K562 (cell line): ENCODE results near the gene TCF21.

Source experiments
- EP300 ChIP-seq: IDR thresholded peaks from 2 replicates; pipeline ENCODE4 v1.6.1; 2012; ENCODE audit warnings: low read length, improper control_type of control experiment
- KAT8 ChIP-seq: fragments of 450-650 bp; IDR thresholded peaks from 2 replicates; pipeline ENCODE4 v1.6.1; 2016; ENCODE audit warnings: low read depth, mild to moderate bottlenecking
- MEF2D ChIP-seq: conservative IDR thresholded peaks from 2 replicates; pipeline ENCODE4 v1.6.1; 2016; ENCODE audit warnings: low read depth, missing genetic modification characterization, missing compliant biosample characterization
- MYBL2 ChIP-seq, 2 experiments: fragments of 450-650 bp in 1 of 2; sonication (generic) in 1 of 2; formaldehyde crosslinking in 1 of 2; IDR thresholded peaks; 2 replicates each; pipeline versions ENCODE4 v1.6.1 to v1.8.1; 2017 to 2022; ENCODE audit warnings: borderline replicate concordance in 1 of 2, inconsistent platforms in 1 of 2, low read depth in 1 of 2, mild to moderate bottlenecking in 1 of 2, missing genetic modification reagents in 1 of 2, moderate library complexity in 1 of 2
- NFE2L1 ChIP-seq: fragments of 450-650 bp; IDR thresholded peaks from 2 replicates; pipeline ENCODE4 v1.6.1; 2016; ENCODE audit warnings: missing genetic modification characterization, low read depth, mild to moderate bottlenecking, missing compliant biosample characterization, moderate library complexity, borderline replicate concordance
- RFX5 ChIP-seq: IDR thresholded peaks from 2 replicates; pipeline ENCODE4 v1.6.1; 2011; ENCODE audit warnings: low read depth, mild to moderate bottlenecking, improper control_type of control experiment, low read length
- SPI1 ChIP-seq: IDR thresholded peaks from 2 replicates; pipeline ENCODE4 v1.6.1; 2011; ENCODE audit warnings: low read depth, low read length, control low read depth, borderline replicate concordance
- TAF1 ChIP-seq: IDR thresholded peaks from 2 replicates; pipeline ENCODE4 v1.6.1; 2011; ENCODE audit warnings: mild to moderate bottlenecking, low read length, moderate library complexity; ENCODE audit not compliant: insufficient read depth, control insufficient read depth, severe bottlenecking; ENCODE audit errors: extremely low read depth
- ZFP1 ChIP-seq: fragments of 450-650 bp; formaldehyde crosslinking; IDR thresholded peaks from 2 replicates; pipeline ENCODE4 v1.4.0; 2020; ENCODE audit warnings: mild to moderate bottlenecking, mixed read lengths
- TF ChIP-seq, protein P1 (sequence below), 3 experiments: IDR thresholded peaks in 2 of 3; conservative IDR thresholded peaks in 1 of 3; 2 replicates each; pipeline ENCODE4 v1.5.1; 2011 to 2012; ENCODE audit warnings: low read length in 3 of 3, mild to moderate bottlenecking in 3 of 3, control low read depth in 2 of 3, improper control_type of control experiment in 1 of 3, inconsistent platforms in 1 of 3, low read depth in 1 of 3, mixed read lengths in 1 of 3, moderate library complexity in 1 of 3; ENCODE audit not compliant: insufficient read depth in 2 of 3

DNA sequence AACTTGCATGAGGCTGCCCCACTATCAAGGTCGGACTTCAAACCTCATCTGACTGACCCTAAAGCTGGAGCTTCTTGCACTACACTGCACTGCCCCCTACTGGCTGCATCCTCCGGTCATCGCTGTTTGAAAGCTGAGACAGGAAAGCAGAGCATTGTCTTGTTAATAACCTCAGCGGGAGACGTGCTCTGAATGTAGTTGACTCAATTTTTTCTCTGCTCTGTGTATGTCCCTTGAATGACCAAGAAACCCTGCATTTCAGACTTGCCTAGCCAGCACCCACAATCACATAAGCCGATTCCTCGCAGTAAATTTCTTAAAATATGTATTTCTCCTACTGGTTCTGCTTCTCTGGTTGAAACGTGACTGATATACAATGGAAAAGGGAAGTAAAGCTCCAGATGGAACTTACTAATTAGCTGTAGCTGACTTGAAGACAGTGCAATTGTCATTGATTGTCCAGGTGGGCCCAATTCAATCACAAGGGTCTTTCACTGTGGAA, 27.8 kb downstream of the TCF21 start:
- TF ChIP-seq KAT8 (no peak), NFE2L1 (no peak), ZFP1 (no peak), RFX5 (no peak), MYBL2 (IDR thresholded peaks at IDR 0.05; ENCODE audit: low read depth) (no peak), MYBL2 (CRISPR knock-in tag; IDR thresholded peaks at IDR 0.05; ENCODE audit: borderline replicate concordance) (no peak), EP300 (no peak), MEF2D (tag) (no peak), TAF1 (no peak), SPI1 (no peak)
- TF ChIP-seq, protein P1, sequence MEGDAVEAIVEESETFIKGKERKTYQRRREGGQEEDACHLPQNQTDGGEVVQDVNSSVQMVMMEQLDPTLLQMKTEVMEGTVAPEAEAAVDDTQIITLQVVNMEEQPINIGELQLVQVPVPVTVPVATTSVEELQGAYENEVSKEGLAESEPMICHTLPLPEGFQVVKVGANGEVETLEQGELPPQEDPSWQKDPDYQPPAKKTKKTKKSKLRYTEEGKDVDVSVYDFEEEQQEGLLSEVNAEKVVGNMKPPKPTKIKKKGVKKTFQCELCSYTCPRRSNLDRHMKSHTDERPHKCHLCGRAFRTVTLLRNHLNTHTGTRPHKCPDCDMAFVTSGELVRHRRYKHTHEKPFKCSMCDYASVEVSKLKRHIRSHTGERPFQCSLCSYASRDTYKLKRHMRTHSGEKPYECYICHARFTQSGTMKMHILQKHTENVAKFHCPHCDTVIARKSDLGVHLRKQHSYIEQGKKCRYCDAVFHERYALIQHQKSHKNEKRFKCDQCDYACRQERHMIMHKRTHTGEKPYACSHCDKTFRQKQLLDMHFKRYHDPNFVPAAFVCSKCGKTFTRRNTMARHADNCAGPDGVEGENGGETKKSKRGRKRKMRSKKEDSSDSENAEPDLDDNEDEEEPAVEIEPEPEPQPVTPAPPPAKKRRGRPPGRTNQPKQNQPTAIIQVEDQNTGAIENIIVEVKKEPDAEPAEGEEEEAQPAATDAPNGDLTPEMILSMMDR (IDR thresholded peaks at IDR 0.05 in 2 of 3, conservative IDR thresholded peaks at IDR 0.05 in 1 of 3; ENCODE audit: insufficient read depth in 2 of 3, low read depth in 1 of 3, low read length in 3 of 3), result peak; percentile 88 to 92 (median 92)
